K562 (cell line): ENCODE measurements around the gene MLIP. TPM values are rescaled to one million over a fixed set of nuclear protein-coding genes. Genes with fewer than 3 reads are reported as not detected.

ENCODE experiments used
- ATAC-seq: fragments of 200-7000 bp; cut with Tn5 transposase; 3 replicates; pipeline ENCODE4 v1.9.1; 2020; ENCODE audit warnings: moderate library complexity
- BruUV-seq: library from RNA; stranded (reverse); fragments of 400-500 nt; replicated peaks from 2 replicates; lab custom pipeline; 2021; lab: Mats Ljungman, UMichigan
- CTCF ChIA-PET: fragments of 300-600 bp; formaldehyde crosslinking; extraction: SDS; loops from one replicate; lab custom pipeline; 2021; ENCODE audit warnings: low intra/inter-chr PET ratio; lab: Yijun Ruan, JAX
- POLR2A ChIA-PET: fragments of 300-600, 350-650 bp; sonication (Branson Sonifier 250); formaldehyde crosslinking; extraction: SDS; loops from one replicate; lab custom pipeline; 2021; ENCODE audit warnings: antibody characterized with exemption, inconsistent platforms; lab: Yijun Ruan, JAX
- DNase-seq, 4 experiments: peaks; one replicate each; pipeline versions ENCODE4 v3.0.0 to v3.0.0-alpha.2; 2011 to 2018; ENCODE audit warnings: low spot score in 3 of 4, mixed read lengths in 3 of 4; ENCODE audit errors: extremely low read depth in 1 of 4
- FAIRE-seq: peaks from 2 replicates; lab custom pipeline; 2011; peaks lifted over from hg19 to GRCh38; lab: Jason Lieb, UNC
- H2AFZ ChIP-seq: 2 replicates; pipeline ENCODE4 v1.6.0; 2011; ENCODE audit warnings: low read depth, low read length, control low read depth, inconsistent platforms
- H3K27ac ChIP-seq: fragments of 200-600 bp; 3 replicates; pipeline ENCODE4 v1.8.0; 2011; ENCODE audit warnings: low read depth, mild to moderate bottlenecking, control low read depth, inconsistent platforms, low read length, moderate library complexity, mixed read lengths; ENCODE audit errors: extremely low read depth
- H3K27me3 ChIP-seq, 2 experiments: fragments of 300-600 bp in 1 of 2; 2 replicates in 1 of 2; 3 replicates in 1 of 2; pipeline versions ENCODE4 v1.6.0 to v1.8.0; 2011; ENCODE audit warnings: inconsistent platforms in 2 of 2, low read length in 2 of 2, mild to moderate bottlenecking in 1 of 2, mixed read lengths in 1 of 2, moderate library complexity in 1 of 2; ENCODE audit not compliant: control insufficient read depth in 2 of 2, insufficient read depth in 2 of 2
- H3K36me3 ChIP-seq: fragments of 300-600 bp; 3 replicates; pipeline ENCODE4 v1.8.0; 2011; ENCODE audit warnings: mild to moderate bottlenecking, low read length, inconsistent platforms; ENCODE audit not compliant: control insufficient read depth, insufficient read depth
- H3K4me1 ChIP-seq, 2 experiments: fragments of 200-600 bp in 1 of 2; replicated peaks in 1 of 2; 2 replicates in 1 of 2; 3 replicates in 1 of 2; pipeline versions ENCODE4 v1.5.1 to v1.8.0; 2011; ENCODE audit warnings: inconsistent platforms in 2 of 2, low read length in 2 of 2, mild to moderate bottlenecking in 1 of 2, mixed read lengths in 1 of 2, moderate library complexity in 1 of 2; ENCODE audit not compliant: control insufficient read depth in 2 of 2, insufficient read depth in 2 of 2
- H3K4me2 ChIP-seq: 2 replicates; pipeline ENCODE4 v1.6.1; 2011; ENCODE audit warnings: low read length, control low read depth, inconsistent platforms, mixed read lengths; ENCODE audit not compliant: insufficient read depth
- H3K4me3 ChIP-seq: fragments of 200-600 bp; sonication (generic), shearing (Covaris generic); 2 replicates; pipeline ENCODE4 v1.5.1; 2016; ENCODE audit warnings: control low read depth, inconsistent platforms
- H3K79me2 ChIP-seq: fragments of 200-600 bp; 3 replicates; pipeline ENCODE4 v1.8.0; 2011; ENCODE audit warnings: low read length, inconsistent platforms; ENCODE audit not compliant: control insufficient read depth, insufficient read depth
- H3K9ac ChIP-seq, 2 experiments: 2 replicates each; pipeline versions ENCODE4 v1.6.0 to v1.6.1; 2011; ENCODE audit warnings: low read depth in 2 of 2, low read length in 2 of 2, control low read depth in 1 of 2, inconsistent platforms in 1 of 2, mild to moderate bottlenecking in 1 of 2, mixed read lengths in 1 of 2; ENCODE audit not compliant: insufficient read depth in 1 of 2
- H3K9me1 ChIP-seq: one replicate; pipeline ENCODE4 v1.6.0; 2011; ENCODE audit warnings: inconsistent platforms, mild to moderate bottlenecking, low read length, moderate library complexity; ENCODE audit not compliant: control insufficient read depth, insufficient read depth
- H3K9me3 ChIP-seq: replicated peaks from 2 replicates; pipeline ENCODE4 v1.5.1; 2011; ENCODE audit warnings: low read depth, low read length, inconsistent platforms; ENCODE audit not compliant: control insufficient read depth, insufficient read depth
- H4K20me1 ChIP-seq: replicated peaks from 2 replicates; pipeline ENCODE4 v1.6.1; 2011; ENCODE audit warnings: low read length, inconsistent platforms, mixed read lengths; ENCODE audit not compliant: control insufficient read depth, insufficient read depth
- DNMT1 ChIP-seq: fragments of 450-650 bp; IDR thresholded peaks from 2 replicates; pipeline ENCODE4 v1.6.1; 2016; ENCODE audit warnings: antibody characterized with exemption, mild to moderate bottlenecking
- E2F3 ChIP-seq: fragments of 250-450 bp; sonication (Bioruptor Pico); IDR thresholded peaks from 2 replicates; pipeline ENCODE4 v1.4.0; 2020; ENCODE audit warnings: mild to moderate bottlenecking
- HMGXB4 ChIP-seq: sonication (generic); formaldehyde crosslinking; IDR thresholded peaks from 2 replicates; pipeline ENCODE4 v1.8.1; 2023; ENCODE audit warnings: mild to moderate bottlenecking, missing genetic modification reagents
- MEIS2 ChIP-seq: fragments of 450-650 bp; IDR thresholded peaks from 2 replicates; pipeline ENCODE4 v1.6.1; 2014; ENCODE audit warnings: mild to moderate bottlenecking; ENCODE audit not compliant: partially characterized antibody
- NR3C1 ChIP-seq: sonication (generic); formaldehyde crosslinking; IDR thresholded peaks from 2 replicates; pipeline ENCODE4 v1.8.1; 2022; ENCODE audit warnings: missing genetic modification reagents
- POLR3A ChIP-seq: IDR thresholded peaks from 2 replicates; pipeline ENCODE4 v1.6.1; 2011; ENCODE audit warnings: borderline replicate concordance, mild to moderate bottlenecking, moderate library complexity; ENCODE audit not compliant: insufficient read length, insufficient read depth; ENCODE audit errors: extremely low read depth
- SETDB1 ChIP-seq: IDR thresholded peaks from one replicate; pipeline ENCODE4 v1.6.1; 2012; ENCODE audit warnings: low read length, control low read depth, inconsistent platforms
- WGBS: fragments of 100-300 bp; shearing (Covaris generic); methylation state at CpG from one replicate; pipeline ENCODE4 v1.1.6; 2016; ENCODE audit warnings: low coverage, mixed read lengths; ENCODE audit not compliant: insufficient coverage; ENCODE audit errors: missing lambda C conversion rate; 5-methylcytosine and 5-hydroxymethylcytosine counted together
- in situ Hi-C: fragments of 300-500 bp; cut with MboI; formaldehyde crosslinking; loops from 4 replicates; pipeline ENCODE4 v1.15.0; 2018; ENCODE audit warnings: inconsistent platforms, mixed read lengths
- intact Hi-C: fragments of 100-400 bp; cut with micrococcal nuclease; formaldehyde crosslinking; loops from 2 replicates; pipeline ENCODE4 v1.14.2; 2022
- polyA plus RNA-seq, 8 experiments: library from polyadenylated mRNA; depleted of rRNA in 4 of 8; stranded (reverse) in 5 of 8; unstranded in 3 of 8; fragments of >200 nt; fragmentation: Nextera tagmentation in 2 of 8; fragmentation: Illumina TruSeq in 1 of 8; extraction: Ambion mirVana in 2 of 8; extraction: Trizol in 1 of 8; gene quantifications; 2 replicates each; pipeline versions ENCODE4 v1.2.1 to v1.2.3, GENCODE V29; 2011 to 2014; ENCODE audit warnings: inconsistent platforms in 1 of 8, missing spikeins in 1 of 8
- total RNA-seq, 7 experiments: library from RNA; depleted of rRNA in 6 of 7; stranded (reverse); fragments of >200 nt in 6 of 7; fragmentation: Illumina TruSeq in 2 of 7; extraction: Trizol in 2 of 7; gene quantifications; 2 replicates each; pipeline versions ENCODE4 v1.2.1 to v1.2.3, GENCODE V29; 2011 to 2021; ENCODE audit warnings: low replicate concordance in 1 of 7

The MLIP gene
- total and polyA plus RNA-seq, 9 of the 15 experiments (the other 6 are each of a cell fraction or from before 2014, with no cell fraction given) = not detected

- Histone ChIP-seq H3K27me3 (no peaks in the 10 kb centered on the region), H4K20me1 (no peaks in the 10 kb centered on the region), H3K4me2 (no peak overlapping the region), H2AFZ (no peak overlapping the region), H3K4me1 (no peaks in the 10 kb centered on the region), H3K9me1 (no peaks in the 10 kb centered on the region), H3K79me2 (no peaks in the 10 kb centered on the region), H3K9ac (no peak overlapping the region), H3K4me3 (no peak overlapping the region), H3K36me3 (no peaks in the 10 kb centered on the region), H3K9me3 (peaks cover 2% of the 10 kb centered on the region; the same call in 1 of the 2 replicates), H3K27ac (no peak overlapping the region)
- in situ Hi-C loops = no loop called here
- intact Hi-C loops = no loop called here
- no peak for DNase-seq
- TF ChIP-seq SETDB1 (no peak), MEIS2 (no peak), E2F3 (CRISPR knock-in tag) (no peak), NR3C1 (no peak), POLR3A (no peak), HMGXB4 (CRISPR knock-in tag) (no peak), DNMT1 (no peak)
- ATAC-seq = no peak
- BruUV-seq = no TSS peak
- FAIRE-seq = no peak
- ChIA-PET CTCF (no interaction called here), POLR2A (no interaction called here)
- WGBS = 0% methylated on average over 9 of the region's 12 CpGs
These were observed 31.8 kb downstream of the MLIP start for GRCh38 chr6:54142889-54143519.
